SIG-M5 (cell line): ENCODE data around the gene C15orf40.
"Not testable (repeated sequence)": the region's sequence is repeated elsewhere in the genome, so short reads cannot be mapped to it uniquely, and the experiment has no call there.

Source experiments
- DNase-seq: peaks from one replicate; lab custom pipeline; 2025; lab: John Stamatoyannopoulos, UW

C15orf40 gene

GRCh38 chr15:82951472-82952157 lies 59.8 kb downstream of the C15orf40 start:
- DNase-seq = no peak

- DNase-seq = no peak
These were observed 60.6 kb downstream of the C15orf40 start for GRCh38 chr15:82950746-82951370.

GRCh38 chr15:82950295-82950694 lies 61.1 kb downstream of the C15orf40 start:
- no peak for DNase-seq

GRCh38 chr15:82946155-82946701 lies 65.2 kb downstream of the C15orf40 start:
- no peak for DNase-seq

GRCh38 chr15:82945326-82945725 lies 66.1 kb downstream of the C15orf40 start:
- DNase-seq = no peak

GRCh38 chr15:82944821-82945220 lies 66.6 kb downstream of the C15orf40 start:
- no peak for DNase-seq

GRCh38 chr15:82944056-82944455 lies 67.4 kb downstream of the C15orf40 start:
- no peak for DNase-seq

GRCh38 chr15:82943176-82943575 lies 68.3 kb downstream of the C15orf40 start:
- no peak for DNase-seq

GRCh38 chr15:82942691-82943090 lies 68.7 kb downstream of the C15orf40 start:
- DNase-seq = no peak

- not testable (repeated sequence) for DNase-seq
These were observed 71.8 kb downstream of the C15orf40 start for GRCh38 chr15:82939678-82940077.
